Measurements from ENCODE around the gene DENND1A. TPM values are rescaled to one million over a fixed set of nuclear protein-coding genes. Genes with fewer than 3 reads are reported as not detected.

The DENND1A gene
- total RNA-seq, 1 experiment from 2014 or later: 19.7 TPM

DNA sequence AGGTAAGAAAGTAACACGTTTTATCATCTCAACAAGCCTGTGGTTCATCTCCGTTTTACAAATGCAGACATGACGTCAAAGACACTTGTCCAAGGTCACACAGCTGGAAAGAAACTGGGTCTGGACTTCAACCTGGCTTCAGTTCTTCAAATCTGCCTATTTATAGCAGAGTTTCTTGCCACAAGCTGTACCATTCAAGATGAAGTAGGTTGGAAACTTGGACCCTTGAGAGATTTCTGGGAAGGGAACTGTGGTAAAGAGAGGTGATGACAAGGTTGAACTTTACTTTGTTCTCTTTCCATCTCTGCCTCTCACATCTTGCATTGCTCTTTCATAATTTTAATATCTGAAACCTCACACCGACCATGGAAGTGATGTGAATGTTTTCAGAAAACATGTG lies 29.9 kb upstream of the DENND1A start:
- Histone ChIP-seq H3K9me3 (ENCODE audit: control insufficient read depth, insufficient read depth, low read depth, low read length) (no peaks in the 10 kb centered on the region), H3K27ac (ENCODE audit: low read length) (no peak overlapping the region), H3K27me3 (ENCODE audit: control insufficient read depth, insufficient read depth, low read length) (no peaks in the 10 kb centered on the region), H3K4me3 (ENCODE audit: low read depth in 2 of 2, low read length in 2 of 2) (no peak overlapping the region), H3K36me3 (ENCODE audit: control insufficient read depth, insufficient read depth, low read length) (no peaks in the 10 kb centered on the region), H3K4me1 (ENCODE audit: control insufficient read depth, insufficient read depth, low read length) (no peaks in the 10 kb centered on the region)
- in situ Hi-C loops (cut with HindIII; ENCODE audit: low pct_unique_long_range_greater_than_20kb, low sequenced_read_pairs): no loop called here
- TF ChIP-seq, protein P1, sequence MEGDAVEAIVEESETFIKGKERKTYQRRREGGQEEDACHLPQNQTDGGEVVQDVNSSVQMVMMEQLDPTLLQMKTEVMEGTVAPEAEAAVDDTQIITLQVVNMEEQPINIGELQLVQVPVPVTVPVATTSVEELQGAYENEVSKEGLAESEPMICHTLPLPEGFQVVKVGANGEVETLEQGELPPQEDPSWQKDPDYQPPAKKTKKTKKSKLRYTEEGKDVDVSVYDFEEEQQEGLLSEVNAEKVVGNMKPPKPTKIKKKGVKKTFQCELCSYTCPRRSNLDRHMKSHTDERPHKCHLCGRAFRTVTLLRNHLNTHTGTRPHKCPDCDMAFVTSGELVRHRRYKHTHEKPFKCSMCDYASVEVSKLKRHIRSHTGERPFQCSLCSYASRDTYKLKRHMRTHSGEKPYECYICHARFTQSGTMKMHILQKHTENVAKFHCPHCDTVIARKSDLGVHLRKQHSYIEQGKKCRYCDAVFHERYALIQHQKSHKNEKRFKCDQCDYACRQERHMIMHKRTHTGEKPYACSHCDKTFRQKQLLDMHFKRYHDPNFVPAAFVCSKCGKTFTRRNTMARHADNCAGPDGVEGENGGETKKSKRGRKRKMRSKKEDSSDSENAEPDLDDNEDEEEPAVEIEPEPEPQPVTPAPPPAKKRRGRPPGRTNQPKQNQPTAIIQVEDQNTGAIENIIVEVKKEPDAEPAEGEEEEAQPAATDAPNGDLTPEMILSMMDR (IDR thresholded peaks at IDR 0.05): no peak
- no peak for TF ChIP-seq SIN3A (IDR thresholded peaks at IDR 0.05; ENCODE audit: borderline replicate concordance, insufficient read depth, low read depth, low read length)
- TF ChIP-seq TCF7L2 (IDR thresholded peaks at IDR 0.05; ENCODE audit: low read depth, low read length): no peak
- no peak for TF ChIP-seq POLR2AphosphoS5 (IDR thresholded peaks at IDR 0.05; ENCODE audit: low read depth, low read length)
- TF ChIP-seq, protein P2, sequence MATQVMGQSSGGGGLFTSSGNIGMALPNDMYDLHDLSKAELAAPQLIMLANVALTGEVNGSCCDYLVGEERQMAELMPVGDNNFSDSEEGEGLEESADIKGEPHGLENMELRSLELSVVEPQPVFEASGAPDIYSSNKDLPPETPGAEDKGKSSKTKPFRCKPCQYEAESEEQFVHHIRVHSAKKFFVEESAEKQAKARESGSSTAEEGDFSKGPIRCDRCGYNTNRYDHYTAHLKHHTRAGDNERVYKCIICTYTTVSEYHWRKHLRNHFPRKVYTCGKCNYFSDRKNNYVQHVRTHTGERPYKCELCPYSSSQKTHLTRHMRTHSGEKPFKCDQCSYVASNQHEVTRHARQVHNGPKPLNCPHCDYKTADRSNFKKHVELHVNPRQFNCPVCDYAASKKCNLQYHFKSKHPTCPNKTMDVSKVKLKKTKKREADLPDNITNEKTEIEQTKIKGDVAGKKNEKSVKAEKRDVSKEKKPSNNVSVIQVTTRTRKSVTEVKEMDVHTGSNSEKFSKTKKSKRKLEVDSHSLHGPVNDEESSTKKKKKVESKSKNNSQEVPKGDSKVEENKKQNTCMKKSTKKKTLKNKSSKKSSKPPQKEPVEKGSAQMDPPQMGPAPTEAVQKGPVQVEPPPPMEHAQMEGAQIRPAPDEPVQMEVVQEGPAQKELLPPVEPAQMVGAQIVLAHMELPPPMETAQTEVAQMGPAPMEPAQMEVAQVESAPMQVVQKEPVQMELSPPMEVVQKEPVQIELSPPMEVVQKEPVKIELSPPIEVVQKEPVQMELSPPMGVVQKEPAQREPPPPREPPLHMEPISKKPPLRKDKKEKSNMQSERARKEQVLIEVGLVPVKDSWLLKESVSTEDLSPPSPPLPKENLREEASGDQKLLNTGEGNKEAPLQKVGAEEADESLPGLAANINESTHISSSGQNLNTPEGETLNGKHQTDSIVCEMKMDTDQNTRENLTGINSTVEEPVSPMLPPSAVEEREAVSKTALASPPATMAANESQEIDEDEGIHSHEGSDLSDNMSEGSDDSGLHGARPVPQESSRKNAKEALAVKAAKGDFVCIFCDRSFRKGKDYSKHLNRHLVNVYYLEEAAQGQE (IDR thresholded peaks at IDR 0.05; ENCODE audit: insufficient read depth in 1 of 2, low read depth in 2 of 2, low read length in 1 of 2): no peak
- CTCF ChIA-PET: no interaction called here
- POLR2A ChIA-PET: no interaction called here
- no TSS peak for BruUV-seq (replicated peaks)
- intact Hi-C loops (cut with micrococcal nuclease; ENCODE audit: unreplicated experiment): no loop called here
- no peak for ATAC-seq
- no peak for DNase-seq (ENCODE audit: low read depth, low spot score)

DNA sequence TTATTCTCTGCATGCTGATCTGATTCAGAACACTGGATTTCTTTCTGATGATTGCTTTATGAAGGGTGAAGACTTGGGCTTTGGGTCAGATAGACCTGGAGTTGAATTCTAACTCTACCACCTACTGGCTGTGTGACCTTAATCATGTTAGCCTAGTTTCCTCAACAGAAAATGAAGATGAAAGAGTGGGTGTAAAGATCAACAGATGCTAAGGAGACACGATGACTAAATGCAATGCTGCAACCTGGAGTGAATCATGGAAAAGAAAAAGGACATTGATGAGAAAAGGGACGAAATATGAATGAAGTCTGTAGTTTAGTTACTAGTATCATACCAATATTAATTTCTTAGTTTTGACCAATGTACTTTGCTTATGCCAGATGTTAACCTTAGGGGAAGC lies 27.8 kb upstream of the DENND1A start:
- no peak for ATAC-seq
- in situ Hi-C loops (cut with HindIII; ENCODE audit: low pct_unique_long_range_greater_than_20kb, low sequenced_read_pairs) (no loop called here), intact Hi-C loops (cut with micrococcal nuclease; ENCODE audit: unreplicated experiment) (no loop called here)
- no peak overlapping the region for H3K27ac ChIP-seq (ENCODE audit: low read length)
- no peak overlapping the region for H3K4me3 ChIP-seq (ENCODE audit: low read depth in 2 of 2, low read length in 2 of 2)
- no peaks in the 10 kb centered on the region for H3K9me3 ChIP-seq (ENCODE audit: control insufficient read depth, insufficient read depth, low read depth, low read length)
- no TSS peak for BruUV-seq (replicated peaks)
- DNase-seq (ENCODE audit: low read depth, low spot score): no peak
- TF ChIP-seq SIN3A (IDR thresholded peaks at IDR 0.05; ENCODE audit: borderline replicate concordance, insufficient read depth, low read depth, low read length) (no peak), POLR2AphosphoS5 (IDR thresholded peaks at IDR 0.05; ENCODE audit: low read depth, low read length) (no peak), TCF7L2 (IDR thresholded peaks at IDR 0.05; ENCODE audit: low read depth, low read length) (no peak)
- TF ChIP-seq, protein P2 (IDR thresholded peaks at IDR 0.05; ENCODE audit: insufficient read depth in 1 of 2, low read depth in 2 of 2, low read length in 1 of 2): no peak
- TF ChIP-seq, protein P1 (IDR thresholded peaks at IDR 0.05): no peak
- ChIA-PET CTCF (no interaction called here), POLR2A (no interaction called here)
- H3K4me1 ChIP-seq (ENCODE audit: control insufficient read depth, insufficient read depth, low read length): no peaks in the 10 kb centered on the region
- no peaks in the 10 kb centered on the region for H3K27me3 ChIP-seq (ENCODE audit: control insufficient read depth, insufficient read depth, low read length)
- H3K36me3 ChIP-seq (ENCODE audit: control insufficient read depth, insufficient read depth, low read length): no peaks in the 10 kb centered on the region
